K562 (cell line): ENCODE data around the gene SGSM2. TPM values are rescaled to one million over a fixed set of nuclear protein-coding genes. Genes with fewer than 3 reads are reported as not detected.
A peak's percentile ranks its signal among the peaks of the same experiment; 100 is the strongest.

ENCODE experiments used
- ARNT ChIP-seq, 2 experiments: fragments of 450-650 bp; IDR thresholded peaks; 2 replicates each; pipeline ENCODE4 v1.6.1; 2016; ENCODE audit warnings: mild to moderate bottlenecking in 1 of 2
- BRD4 ChIP-seq: fragments of 200-600 bp; sonication (generic); IDR thresholded peaks from 2 replicates; pipeline ENCODE4 v1.6.1; 2017; ENCODE audit warnings: inconsistent platforms
- CBFA2T2 ChIP-seq: fragments of 450-650 bp; conservative IDR thresholded peaks from 2 replicates; pipeline ENCODE4 v1.6.1; 2017; ENCODE audit warnings: mild to moderate bottlenecking
- GATAD2B ChIP-seq: fragments of 450-650 bp; IDR thresholded peaks from 2 replicates; pipeline ENCODE4 v1.6.1; 2017; ENCODE audit warnings: mild to moderate bottlenecking, borderline replicate concordance
- HOMEZ ChIP-seq: fragments of 250-450 bp; sonication (Bioruptor Pico); IDR thresholded peaks from 2 replicates; pipeline ENCODE4 v1.4.0; 2020; ENCODE audit warnings: mild to moderate bottlenecking, moderate library complexity
- IRF9 ChIP-seq: fragments of 450-650 bp; IDR thresholded peaks from 2 replicates; pipeline ENCODE4 v1.6.1; 2016; ENCODE audit warnings: missing biosample characterization, missing genetic modification characterization
- NFRKB ChIP-seq: fragments of 450-650 bp; IDR thresholded peaks from 2 replicates; pipeline ENCODE4 v1.6.1; 2016; ENCODE audit warnings: low read depth
- POLR2A ChIP-seq: fragments of 450-650 bp; conservative IDR thresholded peaks from 2 replicates; pipeline ENCODE4 v1.6.1; 2016
- POLR3G ChIP-seq: IDR thresholded peaks from 2 replicates; pipeline ENCODE4 v1.6.1; 2011; ENCODE audit not compliant: insufficient read length, insufficient replicate concordance; ENCODE audit errors: extremely low read depth
- RBM22 ChIP-seq: fragments of 200-400 bp; formaldehyde crosslinking; IDR thresholded peaks from 2 replicates; pipeline ENCODE4 v1.6.1; 2018; ENCODE audit warnings: low read length, low read depth; ENCODE audit not compliant: poor library complexity, severe bottlenecking
- RBM25 ChIP-seq: fragments of 200-400 bp; formaldehyde crosslinking; IDR thresholded peaks from 2 replicates; pipeline ENCODE4 v1.6.1; 2018; ENCODE audit warnings: low read length, low read depth, moderate library complexity; ENCODE audit not compliant: severe bottlenecking
- RHOXF2B ChIP-seq: fragments of 250-450 bp; sonication (Bioruptor Pico); conservative IDR thresholded peaks from 2 replicates; pipeline ENCODE4 v1.5.1; 2021
- SRF ChIP-seq, 2 experiments: fragments of 250-450, 450-650 bp in 1 of 2; sonication (Bioruptor Pico) in 1 of 2; sonication (generic) in 1 of 2; formaldehyde crosslinking; IDR thresholded peaks; 2 replicates each; pipeline versions ENCODE4 v1.5.0 to v1.5.1; 2020 to 2022; ENCODE audit warnings: mild to moderate bottlenecking in 1 of 2, missing genetic modification reagents in 1 of 2
- XRCC5 ChIP-seq: fragments of 200-400 bp; formaldehyde crosslinking; IDR thresholded peaks from 2 replicates; pipeline ENCODE4 v1.6.1; 2017; ENCODE audit warnings: low read depth, mild to moderate bottlenecking, low read length
- ZNF124 ChIP-seq: sonication (generic); formaldehyde crosslinking; IDR thresholded peaks from 2 replicates; pipeline ENCODE4 v1.8.1; 2022; ENCODE audit warnings: missing genetic modification reagents
- ZNF175 ChIP-seq: fragments of 200-800 bp; sonication (Bioruptor generic); IDR thresholded peaks from 2 replicates; pipeline ENCODE4 v1.6.1; 2016; ENCODE audit warnings: low read depth, mild to moderate bottlenecking, missing genetic modification characterization, missing compliant biosample characterization
- ZNF785 ChIP-seq: fragments of 250-450 bp; sonication (Bioruptor Pico); IDR thresholded peaks from 2 replicates; pipeline ENCODE4 v1.4.0; 2020; ENCODE audit warnings: mild to moderate bottlenecking
- ZSCAN32 ChIP-seq: fragments of 450-650 bp; formaldehyde crosslinking; IDR thresholded peaks from 2 replicates; pipeline ENCODE4 v1.4.0; 2020; ENCODE audit warnings: mild to moderate bottlenecking, moderate library complexity
- polyA plus RNA-seq, 8 experiments: library from polyadenylated mRNA; depleted of rRNA in 4 of 8; stranded (reverse) in 5 of 8; unstranded in 3 of 8; fragments of >200 nt; fragmentation: Nextera tagmentation in 2 of 8; fragmentation: Illumina TruSeq in 1 of 8; extraction: Ambion mirVana in 2 of 8; extraction: Trizol in 1 of 8; gene quantifications; 2 replicates each; pipeline versions ENCODE4 v1.2.1 to v1.2.3, GENCODE V29; 2011 to 2014; ENCODE audit warnings: inconsistent platforms in 1 of 8, missing spikeins in 1 of 8
- total RNA-seq, 7 experiments: library from RNA; depleted of rRNA in 6 of 7; stranded (reverse); fragments of >200 nt in 6 of 7; fragmentation: Illumina TruSeq in 2 of 7; extraction: Trizol in 2 of 7; gene quantifications; 2 replicates each; pipeline versions ENCODE4 v1.2.1 to v1.2.3, GENCODE V29; 2011 to 2021; ENCODE audit warnings: low replicate concordance in 1 of 7
- TF ChIP-seq, protein P1 (sequence below): sonication (generic); formaldehyde crosslinking; IDR thresholded peaks from 2 replicates; pipeline ENCODE4 v1.8.0; 2023; ENCODE audit warnings: mild to moderate bottlenecking, missing genetic modification reagents
- TF ChIP-seq, protein P2 (sequence below): fragments of 250-450 bp; sonication (Bioruptor Pico); IDR thresholded peaks from 2 replicates; pipeline ENCODE4 v1.9.0; 2021; ENCODE audit warnings: mild to moderate bottlenecking
- TF ChIP-seq, protein P3 (sequence below): sonication (generic); formaldehyde crosslinking; IDR thresholded peaks from 2 replicates; pipeline ENCODE4 v1.8.0; 2022; ENCODE audit warnings: missing genetic modification reagents, mild to moderate bottlenecking, borderline replicate concordance

Gene SGSM2
- total and polyA plus RNA-seq, 9 of the 15 experiments (the other 6 are each of a cell fraction or from before 2014, with no cell fraction given), result 0.20 to 26.3 (median 14.8) TPM

DNA sequence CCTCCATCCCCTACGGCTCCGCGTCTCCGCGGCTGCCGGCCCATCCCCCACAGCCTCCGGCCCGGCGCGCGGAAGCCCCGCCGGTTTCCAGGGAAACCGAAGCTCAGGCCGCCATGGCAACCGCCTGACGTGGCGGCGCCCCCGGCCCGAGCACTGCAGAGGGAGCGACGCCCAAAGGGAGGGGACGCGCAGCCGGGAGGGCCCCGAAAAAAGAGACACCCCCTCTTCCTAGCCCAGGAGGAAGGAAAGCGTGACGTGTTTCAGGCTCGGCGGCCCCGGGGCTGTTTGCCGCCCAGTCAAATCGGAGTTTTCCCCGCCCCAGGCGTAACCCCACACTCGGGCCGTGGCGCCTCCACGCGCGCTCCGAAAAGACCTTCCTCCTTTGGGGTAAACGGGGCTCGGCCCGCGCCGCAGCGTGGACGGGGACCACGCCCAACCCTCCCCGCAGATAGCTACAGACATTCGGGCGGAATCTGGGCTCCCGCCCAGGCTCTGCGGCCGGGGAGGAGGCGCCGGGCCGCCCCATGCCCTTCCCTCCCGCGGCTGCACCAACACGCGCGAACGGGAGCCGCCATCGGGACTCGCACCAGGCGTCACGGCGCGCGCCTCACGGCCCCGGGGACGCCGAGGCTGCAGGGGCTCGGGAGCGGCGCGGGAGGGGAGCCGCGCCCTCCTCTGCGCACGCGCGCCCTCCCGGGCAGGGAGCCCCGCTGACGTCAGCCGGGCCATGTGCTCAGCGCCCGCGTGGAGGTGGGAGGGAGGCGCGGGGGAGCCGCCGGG lies 56.1 kb downstream of the SGSM2 start (continued):
- TF ChIP-seq, protein P1, sequence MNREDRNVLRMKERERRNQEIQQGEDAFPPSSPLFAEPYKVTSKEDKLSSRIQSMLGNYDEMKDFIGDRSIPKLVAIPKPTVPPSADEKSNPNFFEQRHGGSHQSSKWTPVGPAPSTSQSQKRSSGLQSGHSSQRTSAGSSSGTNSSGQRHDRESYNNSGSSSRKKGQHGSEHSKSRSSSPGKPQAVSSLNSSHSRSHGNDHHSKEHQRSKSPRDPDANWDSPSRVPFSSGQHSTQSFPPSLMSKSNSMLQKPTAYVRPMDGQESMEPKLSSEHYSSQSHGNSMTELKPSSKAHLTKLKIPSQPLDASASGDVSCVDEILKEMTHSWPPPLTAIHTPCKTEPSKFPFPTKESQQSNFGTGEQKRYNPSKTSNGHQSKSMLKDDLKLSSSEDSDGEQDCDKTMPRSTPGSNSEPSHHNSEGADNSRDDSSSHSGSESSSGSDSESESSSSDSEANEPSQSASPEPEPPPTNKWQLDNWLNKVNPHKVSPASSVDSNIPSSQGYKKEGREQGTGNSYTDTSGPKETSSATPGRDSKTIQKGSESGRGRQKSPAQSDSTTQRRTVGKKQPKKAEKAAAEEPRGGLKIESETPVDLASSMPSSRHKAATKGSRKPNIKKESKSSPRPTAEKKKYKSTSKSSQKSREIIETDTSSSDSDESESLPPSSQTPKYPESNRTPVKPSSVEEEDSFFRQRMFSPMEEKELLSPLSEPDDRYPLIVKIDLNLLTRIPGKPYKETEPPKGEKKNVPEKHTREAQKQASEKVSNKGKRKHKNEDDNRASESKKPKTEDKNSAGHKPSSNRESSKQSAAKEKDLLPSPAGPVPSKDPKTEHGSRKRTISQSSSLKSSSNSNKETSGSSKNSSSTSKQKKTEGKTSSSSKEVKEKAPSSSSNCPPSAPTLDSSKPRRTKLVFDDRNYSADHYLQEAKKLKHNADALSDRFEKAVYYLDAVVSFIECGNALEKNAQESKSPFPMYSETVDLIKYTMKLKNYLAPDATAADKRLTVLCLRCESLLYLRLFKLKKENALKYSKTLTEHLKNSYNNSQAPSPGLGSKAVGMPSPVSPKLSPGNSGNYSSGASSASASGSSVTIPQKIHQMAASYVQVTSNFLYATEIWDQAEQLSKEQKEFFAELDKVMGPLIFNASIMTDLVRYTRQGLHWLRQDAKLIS (CRISPR knock-in tag), result no peak
- TF ChIP-seq ZNF124 (CRISPR knock-in tag), result no peak
- TF ChIP-seq CBFA2T2, result no peak
- TF ChIP-seq POLR2A, result peak; percentile 67
- no peak for TF ChIP-seq SRF (CRISPR knock-in tag; IDR thresholded peaks at IDR 0.05)
- TF ChIP-seq XRCC5, result no peak
- TF ChIP-seq NFRKB, result peak; percentile 56; the same call in 1 of the 2 replicates
- no peak for TF ChIP-seq GATAD2B
- no peak for TF ChIP-seq ARNT (IDR thresholded peaks at IDR 0.05)
- TF ChIP-seq, protein P2, sequence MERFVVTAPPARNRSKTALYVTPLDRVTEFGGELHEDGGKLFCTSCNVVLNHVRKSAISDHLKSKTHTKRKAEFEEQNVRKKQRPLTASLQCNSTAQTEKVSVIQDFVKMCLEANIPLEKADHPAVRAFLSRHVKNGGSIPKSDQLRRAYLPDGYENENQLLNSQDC (CRISPR knock-in tag), result no peak
- no peak for TF ChIP-seq RHOXF2B (CRISPR knock-in tag)
- no peak for TF ChIP-seq HOMEZ (CRISPR knock-in tag)
- TF ChIP-seq POLR3G, result no peak
- TF ChIP-seq BRD4, result peak; percentile 68; the same call in 1 of the 2 replicates
- TF ChIP-seq ZNF785 (CRISPR knock-in tag), result no peak
- TF ChIP-seq, protein P3, sequence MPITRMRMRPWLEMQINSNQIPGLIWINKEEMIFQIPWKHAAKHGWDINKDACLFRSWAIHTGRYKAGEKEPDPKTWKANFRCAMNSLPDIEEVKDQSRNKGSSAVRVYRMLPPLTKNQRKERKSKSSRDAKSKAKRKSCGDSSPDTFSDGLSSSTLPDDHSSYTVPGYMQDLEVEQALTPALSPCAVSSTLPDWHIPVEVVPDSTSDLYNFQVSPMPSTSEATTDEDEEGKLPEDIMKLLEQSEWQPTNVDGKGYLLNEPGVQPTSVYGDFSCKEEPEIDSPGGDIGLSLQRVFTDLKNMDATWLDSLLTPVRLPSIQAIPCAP (CRISPR knock-in tag), result no peak
- TF ChIP-seq ZNF175 (CRISPR knock-in tag), result no peak
- TF ChIP-seq RBM22, result peak; percentile 98
- TF ChIP-seq ZSCAN32 (CRISPR knock-in tag), result no peak
- no peak for TF ChIP-seq IRF9
- TF ChIP-seq RBM25, result no peak
